ENCODE measurements around the gene GHRHR.

GRCh38 chr7:31017032-31017675 lies 53.4 kb downstream of the GHRHR start:
- no peak for TF ChIP-seq POLR2A (IDR thresholded peaks at IDR 0.05)
- TF ChIP-seq CTCF (IDR thresholded peaks at IDR 0.05): no peak
